ENCODE data around the gene SLC19A1. TPM values are rescaled to one million over a fixed set of nuclear protein-coding genes. Genes with fewer than 3 reads are reported as not detected.
A peak's percentile ranks its signal among the peaks of the same experiment; 100 is the strongest.
"Not testable (repeated sequence)": the region's sequence is repeated elsewhere in the genome, so short reads cannot be mapped to it uniquely, and the experiment has no call there.

SLC19A1 gene
- total and polyA plus RNA-seq, 8 donors = 2.9 to 23.3 (median 5.3) TPM

GRCh38 chr21:45570826-45571601 lies 28.8 kb upstream of the SLC19A1 start:
- peak; percentile 24 to 77 for DNase-seq

DNA sequence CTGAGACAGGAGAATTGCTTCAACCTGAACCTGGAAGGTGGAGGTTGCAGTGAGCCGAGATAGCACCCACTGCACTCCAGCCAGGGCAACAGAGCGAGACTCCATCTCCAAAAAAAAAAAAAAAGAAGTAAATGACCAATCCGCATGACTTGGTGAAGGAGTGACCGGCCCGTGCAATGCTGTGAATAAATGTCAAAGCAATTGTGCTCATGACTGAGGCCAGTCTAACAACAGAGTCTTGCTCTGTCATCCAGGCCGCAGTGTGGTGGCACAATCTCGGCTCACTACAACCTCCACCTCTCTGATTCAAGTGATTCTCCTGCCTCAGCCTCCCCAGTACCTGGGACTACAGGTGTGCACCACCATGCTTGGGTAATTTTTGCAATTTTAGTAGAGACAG lies 27.8 kb upstream of the SLC19A1 start:
- 89 to 95% (median 91%) methylated on average over 7 of the region's 7 CpGs for WGBS, 5 donors
- intact Hi-C loops (cut with DNase I; ENCODE audit: low total_unique reads) = no loop called here
- H3K27ac ChIP-seq = peak overlapping the region in 3 of 5 donors; percentile 8 to 70 (median 41)

More at GRCh38 chr21:45570826-45571601, 28.8 kb upstream of the SLC19A1 start:
- no peak overlapping the region for H3K4me3 ChIP-seq
- peak overlapping the region in 3 of 5 donors; percentile 41 to 70 (median 66) for H3K27ac ChIP-seq
- peaks cover 0 to 11% (median 0%) of the 10 kb centered on the region in 3 donors for H3K27me3 ChIP-seq
- H3K9me3 ChIP-seq = no peaks in the 10 kb centered on the region
- no peak for TF ChIP-seq CTCF (IDR thresholded peaks at IDR 0.05)
- TF ChIP-seq POLR2AphosphoS5 (IDR thresholded peaks at IDR 0.05) = peak in 1 of 3 donors; percentile 29
- no peak for TF ChIP-seq POLR2A (IDR thresholded peaks at IDR 0.05)
- peaks cover 0 to 15% (median 0%) of the 10 kb centered on the region in 4 donors for H3K4me1 ChIP-seq
- 52 to 61% (median 58%) methylated on average over 20 of the region's 20 CpGs for WGBS, 5 donors
- no peaks in the 10 kb centered on the region for H3K36me3 ChIP-seq
- intact Hi-C loops (cut with DNase I; ENCODE audit: low total_unique reads) = no loop called here

DNA sequence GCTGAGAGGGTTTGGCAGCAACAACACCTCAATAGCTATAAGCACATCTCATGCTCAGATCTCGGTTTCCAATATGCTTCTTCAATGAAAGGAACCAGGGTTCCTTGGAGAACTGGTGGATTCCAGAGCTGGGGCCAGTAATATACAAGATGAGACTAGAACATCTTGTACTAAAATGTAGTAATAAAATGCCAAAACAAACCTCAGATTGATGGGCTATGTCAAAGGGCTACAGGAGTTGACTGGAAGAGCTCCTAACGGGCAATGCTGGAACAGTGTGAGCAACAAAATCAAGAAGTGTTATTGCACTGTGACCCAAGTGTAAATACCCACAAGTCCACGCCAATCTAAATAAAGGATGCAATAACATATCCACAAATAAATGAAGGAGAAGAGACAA lies 26.1 kb upstream of the SLC19A1 start:
- Histone ChIP-seq H3K4me1 (peaks cover 0 to 15% (median 0%) of the 10 kb centered on the region in 4 donors), H3K27ac (no peak overlapping the region), H3K36me3 (no peaks in the 10 kb centered on the region), H3K4me3 (no peak overlapping the region), H3K27me3 (no peaks in the 10 kb centered on the region), H3K9me3 (no peaks in the 10 kb centered on the region)
- no peak for TF ChIP-seq POLR2AphosphoS5 (IDR thresholded peaks at IDR 0.05)
- DNase-seq = no peak
- intact Hi-C loops (cut with DNase I; ENCODE audit: low total_unique reads) = no loop called here
- whole genome bisulfite sequencing, 5 donors = 66 to 89% (median 80%) methylated on average over 3 of the region's 3 CpGs

More for the DNA sequence above, 27.8 kb upstream of the SLC19A1 start:
- H3K27me3 ChIP-seq = peaks cover 0 to 9% (median 0%) of the 10 kb centered on the region in 3 donors
- no peak overlapping the region for H3K4me3 ChIP-seq
- peak in 1 of 2 donors; percentile 17 for DNase-seq
- TF ChIP-seq POLR2AphosphoS5 (IDR thresholded peaks at IDR 0.05) = no peak
- no peak for TF ChIP-seq EP300 (IDR thresholded peaks at IDR 0.05)
- no peak for TF ChIP-seq POLR2A (IDR thresholded peaks at IDR 0.05)
- no peak for TF ChIP-seq CTCF (IDR thresholded peaks at IDR 0.05)
- H3K36me3 ChIP-seq = no peaks in the 10 kb centered on the region
- peaks cover 0 to 15% (median 0%) of the 10 kb centered on the region in 4 donors for H3K4me1 ChIP-seq
- no peaks in the 10 kb centered on the region for H3K9me3 ChIP-seq

- intact Hi-C loops (cut with DNase I; ENCODE audit: low total_unique reads); H3K4me1 ChIP-seq; H3K27ac ChIP-seq; H3K36me3 ChIP-seq; H3K9me3 ChIP-seq; H3K4me3 ChIP-seq; DNase-seq: not testable (repeated sequence)
- WGBS, 5 donors = 90 to 95% (median 95%) methylated on average over 11 of the region's 11 CpGs
- peaks cover 0 to 30% (median 10%) of the 10 kb centered on the region in 3 donors for H3K27me3 ChIP-seq
Measured at GRCh38 chr21:45564137-45564536, 21.9 kb upstream of the SLC19A1 start.

DNA sequence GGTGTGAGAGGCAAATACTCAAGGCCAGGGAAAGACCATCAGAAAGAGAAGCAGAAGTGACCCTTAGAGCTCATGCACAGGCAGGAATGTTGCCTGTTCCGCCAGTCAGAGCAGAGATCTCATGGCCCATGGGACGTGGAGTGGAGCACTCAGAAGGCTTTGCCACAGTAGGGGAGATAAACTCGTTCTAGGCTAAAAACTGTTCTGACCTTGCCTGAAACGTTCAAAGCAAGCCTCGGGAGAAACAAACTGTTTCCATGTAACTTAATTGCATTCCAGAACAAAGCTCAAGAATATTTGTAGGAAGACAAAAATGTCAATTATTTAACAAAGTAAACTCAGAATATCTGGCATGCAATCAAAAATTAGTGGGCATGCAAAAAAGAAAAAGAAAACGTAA lies 20.7 kb upstream of the SLC19A1 start:
- intact Hi-C loops (cut with DNase I; ENCODE audit: low total_unique reads) = no loop called here
- Histone ChIP-seq H3K36me3 (no peaks in the 10 kb centered on the region), H3K27ac (no peak overlapping the region), H3K27me3 (peaks cover 0 to 33% (median 10%) of the 10 kb centered on the region in 3 donors), H3K9me3 (no peaks in the 10 kb centered on the region), H3K4me1 (no peaks in the 10 kb centered on the region), H3K4me3 (no peak overlapping the region)
- TF ChIP-seq CTCF (IDR thresholded peaks at IDR 0.05) (no peak), EP300 (IDR thresholded peaks at IDR 0.05) (no peak), POLR2AphosphoS5 (IDR thresholded peaks at IDR 0.05) (no peak), POLR2A (IDR thresholded peaks at IDR 0.05) (no peak)
- DNase-seq = peak in 1 of 2 donors; percentile 1
- WGBS, 5 donors = 39 to 52% (median 45%) methylated on average over 6 of the region's 6 CpGs
